NCI-H1694 (cell line): ENCODE data around the gene UMODL1.

ENCODE experiments used
- DNase-seq: peaks from one replicate; lab custom pipeline; 2025; lab: John Stamatoyannopoulos, UW

UMODL1 gene

GRCh38 chr21:42040411-42041180 is 30.5 kb upstream of the UMODL1 start:
- no peak for DNase-seq

DNA sequence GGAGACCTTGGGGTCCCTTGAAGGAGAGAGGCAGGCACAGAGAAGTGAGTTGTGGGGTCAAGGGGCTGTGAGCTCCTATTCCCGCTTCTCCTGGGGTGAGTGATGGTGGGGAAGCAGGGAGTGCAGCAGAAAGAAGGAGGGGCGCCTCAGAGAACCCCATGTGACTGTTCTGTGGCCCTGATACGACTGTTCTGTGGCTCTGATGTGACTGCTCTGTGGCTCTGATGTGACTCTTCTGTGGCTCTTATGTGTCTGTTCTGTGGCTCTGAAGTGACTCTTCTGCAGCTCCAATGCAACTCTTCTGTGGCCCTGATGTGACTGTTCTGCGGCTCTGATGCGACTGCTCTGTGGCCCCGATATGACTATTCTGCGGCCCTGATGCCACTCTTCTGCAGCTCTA is 29.9 kb upstream of the UMODL1 start:
- no peak for DNase-seq

GRCh38 chr21:42041711-42042110 is 29.4 kb upstream of the UMODL1 start:
- no peak for DNase-seq

GRCh38 chr21:42042651-42043050 is 28.5 kb upstream of the UMODL1 start:
- DNase-seq = no peak

- DNase-seq = no peak
These were observed 27.8 kb upstream of the UMODL1 start for GRCh38 chr21:42043201-42043895.

DNA sequence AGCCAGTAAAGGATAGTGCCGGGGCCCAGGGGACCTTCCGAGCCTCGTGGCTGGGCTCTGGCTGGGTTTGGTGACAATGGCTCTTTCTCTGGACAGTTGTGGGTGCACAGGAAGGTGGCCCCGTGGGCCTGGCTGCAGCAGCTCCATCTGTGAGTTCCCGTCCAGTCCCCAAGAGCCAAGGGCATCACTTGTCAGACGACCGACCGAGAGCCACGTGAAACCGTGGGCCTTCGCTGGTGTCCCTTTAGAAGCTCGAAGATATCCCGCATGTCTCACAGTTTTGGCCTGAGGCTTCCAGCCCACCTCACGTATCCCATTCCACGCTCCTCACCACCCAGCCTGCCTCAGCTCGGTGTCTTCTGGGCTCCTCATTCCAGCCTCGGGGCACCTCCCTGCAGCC is 27.2 kb upstream of the UMODL1 start:
- no peak for DNase-seq

GRCh38 chr21:42044871-42045495 is 26.1 kb upstream of the UMODL1 start:
- DNase-seq = no peak

DNA sequence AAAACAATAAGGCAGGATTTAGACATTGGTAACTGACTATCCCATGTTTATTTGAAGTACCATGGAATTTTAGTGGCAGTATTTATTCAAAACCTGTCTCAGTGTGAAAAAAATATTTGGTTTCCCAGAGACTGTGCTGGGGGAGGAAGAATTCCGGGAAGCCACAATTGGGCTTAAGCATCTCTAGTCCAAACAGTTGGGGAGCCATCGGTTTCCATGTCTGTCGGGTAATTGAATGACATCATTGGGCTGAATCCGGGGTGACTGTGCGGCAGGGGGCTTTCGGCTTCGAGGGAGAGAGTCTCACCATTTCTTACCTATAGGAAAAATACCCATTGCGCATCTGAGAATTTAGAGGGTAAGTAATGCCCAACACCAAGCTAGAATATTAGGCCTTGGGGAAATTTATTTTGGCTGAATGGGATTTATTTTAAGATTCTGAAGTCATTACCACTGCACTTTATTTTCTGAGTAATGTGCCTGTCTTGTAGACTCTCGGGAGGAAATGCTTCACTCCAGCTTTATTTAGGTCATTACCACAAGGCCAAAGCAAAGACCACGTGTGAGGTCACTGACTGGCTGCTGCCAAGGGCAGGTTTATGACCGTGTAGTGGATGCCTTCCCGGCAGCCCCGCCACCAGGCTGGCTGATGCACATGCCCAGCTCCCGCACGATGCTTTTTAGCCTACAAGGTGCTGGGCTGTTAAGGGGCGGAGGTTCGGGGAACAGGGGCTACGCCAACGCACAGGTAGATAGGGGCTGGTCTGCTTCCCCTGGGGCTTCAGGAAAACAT is 23.1 kb upstream of the UMODL1 start:
- no peak for DNase-seq

DNA sequence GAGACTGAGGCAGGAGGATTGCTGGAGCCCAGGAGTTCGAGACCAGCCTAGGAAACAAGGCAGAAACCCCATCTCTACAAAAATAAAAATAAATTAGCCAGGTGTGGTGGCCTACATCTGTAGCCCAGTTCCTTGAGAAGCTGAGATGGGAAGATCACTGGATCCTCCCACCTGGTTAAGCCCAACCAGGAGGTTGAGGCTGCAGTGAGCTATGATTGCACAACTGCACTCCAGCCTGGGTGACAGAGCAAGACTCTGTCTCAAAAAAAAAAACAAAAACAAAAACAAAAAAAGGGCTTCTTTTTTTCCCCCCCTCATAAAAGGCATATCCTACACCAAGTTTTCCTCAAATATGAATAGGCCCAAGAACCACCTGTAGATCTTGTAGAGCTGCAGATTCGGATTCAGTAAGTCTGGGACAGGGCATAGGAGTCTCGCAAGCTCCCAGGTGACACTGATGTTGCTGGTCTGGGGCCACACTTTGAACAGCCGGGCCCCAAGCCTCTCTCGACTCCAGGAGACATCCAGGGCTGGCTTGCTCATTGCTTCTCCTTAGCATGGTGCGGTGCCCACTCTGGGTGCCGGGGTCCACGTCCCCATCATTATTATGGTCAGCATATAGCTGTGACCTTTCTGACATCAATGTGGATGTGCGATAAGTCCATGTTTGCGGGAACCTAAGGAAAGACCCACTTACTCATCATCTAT is 22.1 kb upstream of the UMODL1 start:
- DNase-seq = no peak

DNA sequence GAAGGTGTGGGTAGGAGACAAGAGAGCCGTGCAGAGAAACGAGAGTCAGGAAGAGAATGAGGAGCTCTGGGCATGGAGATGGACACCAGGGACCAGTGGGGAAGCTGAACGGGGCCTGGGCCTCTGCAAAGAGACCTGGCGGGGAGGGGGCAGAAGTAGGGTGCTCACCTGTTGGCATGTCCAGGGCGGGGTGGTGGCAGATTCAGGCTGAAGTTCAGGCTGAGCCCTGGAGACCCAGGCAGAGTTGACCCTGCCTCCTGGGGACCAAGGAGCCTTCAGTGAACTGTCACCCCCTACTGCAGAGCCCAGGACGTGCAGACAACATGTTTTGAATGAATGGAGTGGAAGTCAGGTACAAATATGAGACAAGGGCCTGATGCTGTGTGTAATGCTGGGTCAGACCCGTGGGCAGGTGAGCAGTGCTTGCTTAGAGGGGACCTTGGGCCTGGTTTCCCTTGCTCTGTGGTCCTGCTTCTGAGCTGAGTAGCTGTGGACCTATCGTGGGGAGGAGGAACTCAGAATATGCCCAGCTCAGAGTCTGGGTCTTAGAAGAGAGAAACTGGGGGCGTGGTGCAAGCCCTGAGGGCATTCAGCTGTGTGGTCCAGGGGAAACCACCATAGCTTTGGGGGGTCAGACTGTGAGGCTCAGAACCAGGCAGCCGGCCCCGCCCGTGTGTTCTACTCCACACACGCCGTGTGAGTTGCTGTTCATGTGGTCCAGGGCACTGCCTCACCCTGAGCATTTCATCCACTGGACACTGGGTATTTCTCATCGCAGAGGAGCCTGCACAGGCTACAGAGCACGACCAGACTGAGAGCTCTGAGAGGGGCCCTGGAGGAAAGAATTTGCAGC is 21.3 kb upstream of the UMODL1 start:
- DNase-seq = no peak

- no peak for DNase-seq
These were observed 19.3 kb upstream of the UMODL1 start for GRCh38 chr21:42051788-42052187.

DNA sequence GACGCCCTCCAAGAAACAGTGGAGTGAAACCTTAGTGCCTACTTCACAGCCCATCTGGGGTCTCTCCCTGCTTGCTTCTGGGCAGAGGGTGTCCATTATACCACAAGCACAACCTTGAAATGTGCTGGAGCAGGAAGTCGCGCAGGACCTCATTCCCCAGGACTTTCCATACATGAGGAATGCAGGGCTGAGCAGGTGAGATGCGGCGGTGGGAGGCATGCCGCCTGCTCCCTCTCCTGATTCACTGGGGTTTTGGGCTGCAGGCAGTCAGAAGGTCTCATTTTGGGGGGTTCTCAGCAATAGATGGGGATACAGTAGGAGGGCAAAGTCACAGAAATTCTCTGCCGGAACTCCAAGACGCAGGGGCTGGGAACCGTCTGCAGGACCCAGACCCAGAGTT is 15.7 kb upstream of the UMODL1 start:
- no peak for DNase-seq

- no peak for DNase-seq
These were observed 14.6 kb upstream of the UMODL1 start for GRCh38 chr21:42056468-42056867.

- DNase-seq = no peak
These were observed 14.0 kb upstream of the UMODL1 start for GRCh38 chr21:42056996-42057689.

GRCh38 chr21:42057851-42058437 is 13.2 kb upstream of the UMODL1 start:
- no peak for DNase-seq

- DNase-seq = no peak
These were observed 12.4 kb upstream of the UMODL1 start for GRCh38 chr21:42058631-42059111.

DNA sequence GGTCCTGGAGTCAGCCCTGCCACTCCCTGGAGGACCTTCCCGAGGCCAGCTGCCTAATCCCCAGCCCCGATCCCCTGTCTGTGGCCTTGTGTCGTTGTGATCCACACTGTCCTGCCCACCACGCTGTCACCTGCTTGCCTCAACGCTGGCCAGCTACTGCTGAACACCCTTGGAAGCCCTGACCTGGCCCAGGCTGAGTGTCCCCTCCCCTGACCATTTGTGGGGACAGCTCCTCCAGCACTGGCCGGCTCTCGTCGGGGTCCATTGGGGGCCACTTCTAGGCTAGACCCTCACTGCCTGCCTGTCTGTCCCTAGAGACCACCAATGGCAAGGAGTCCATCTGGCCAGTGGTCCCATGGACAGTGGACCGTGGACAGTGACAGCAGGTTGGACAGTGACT is 12.0 kb upstream of the UMODL1 start:
- no peak for DNase-seq

- no peak for DNase-seq
These were observed 11.4 kb upstream of the UMODL1 start for GRCh38 chr21:42059721-42060120.

DNA sequence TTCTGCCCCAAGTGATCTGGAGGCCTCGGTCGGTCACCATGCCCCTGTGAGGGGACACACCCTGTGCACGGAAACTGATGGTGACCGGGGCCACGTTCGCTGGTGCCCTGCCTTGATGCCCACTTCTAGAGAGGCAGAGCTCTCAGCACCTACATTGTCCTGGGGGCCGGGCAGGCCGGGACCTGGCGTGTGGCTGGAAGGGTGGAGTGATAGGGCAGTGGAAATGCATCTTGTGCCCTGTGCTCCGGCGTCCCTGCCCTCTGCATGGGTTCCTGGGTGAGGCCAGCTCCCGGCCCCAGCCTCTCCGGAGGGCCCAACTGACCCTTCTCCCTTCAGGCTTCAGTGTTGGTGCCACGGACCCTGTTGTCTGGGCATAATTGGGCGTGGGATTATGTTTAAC is 11.0 kb upstream of the UMODL1 start:
- no peak for DNase-seq
